Measurements from ENCODE around the gene AMBRA1.

DNA sequence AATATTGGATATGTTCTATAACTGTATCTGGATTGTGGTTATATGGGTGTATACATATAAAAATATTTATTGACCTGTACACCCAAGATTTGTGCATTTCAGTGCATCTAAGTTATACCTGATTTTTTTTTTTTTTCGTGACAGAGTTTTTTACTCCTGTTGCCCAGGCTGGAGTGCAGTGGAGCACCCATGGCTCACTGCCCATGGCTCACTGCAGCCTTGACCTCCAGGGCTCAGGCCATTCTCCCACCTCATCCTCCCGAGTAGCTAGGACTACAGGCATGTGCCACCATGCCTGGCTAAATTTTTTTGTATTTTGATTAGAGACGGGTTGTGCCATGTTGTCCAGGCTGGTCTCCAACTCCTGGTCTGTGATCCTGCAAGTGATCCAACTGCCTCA, 47.8 kb upstream of the AMBRA1 start:
- TF ChIP-seq, protein P1, sequence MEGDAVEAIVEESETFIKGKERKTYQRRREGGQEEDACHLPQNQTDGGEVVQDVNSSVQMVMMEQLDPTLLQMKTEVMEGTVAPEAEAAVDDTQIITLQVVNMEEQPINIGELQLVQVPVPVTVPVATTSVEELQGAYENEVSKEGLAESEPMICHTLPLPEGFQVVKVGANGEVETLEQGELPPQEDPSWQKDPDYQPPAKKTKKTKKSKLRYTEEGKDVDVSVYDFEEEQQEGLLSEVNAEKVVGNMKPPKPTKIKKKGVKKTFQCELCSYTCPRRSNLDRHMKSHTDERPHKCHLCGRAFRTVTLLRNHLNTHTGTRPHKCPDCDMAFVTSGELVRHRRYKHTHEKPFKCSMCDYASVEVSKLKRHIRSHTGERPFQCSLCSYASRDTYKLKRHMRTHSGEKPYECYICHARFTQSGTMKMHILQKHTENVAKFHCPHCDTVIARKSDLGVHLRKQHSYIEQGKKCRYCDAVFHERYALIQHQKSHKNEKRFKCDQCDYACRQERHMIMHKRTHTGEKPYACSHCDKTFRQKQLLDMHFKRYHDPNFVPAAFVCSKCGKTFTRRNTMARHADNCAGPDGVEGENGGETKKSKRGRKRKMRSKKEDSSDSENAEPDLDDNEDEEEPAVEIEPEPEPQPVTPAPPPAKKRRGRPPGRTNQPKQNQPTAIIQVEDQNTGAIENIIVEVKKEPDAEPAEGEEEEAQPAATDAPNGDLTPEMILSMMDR (conservative IDR thresholded peaks at IDR 0.05) = no peak
- no peak for TF ChIP-seq ZFX (IDR thresholded peaks at IDR 0.05)

Measured in C4-2B (cell line).